ENCODE results near the gene LRIF1. TPM values are rescaled to one million over a fixed set of nuclear protein-coding genes. Genes with fewer than 3 reads are reported as not detected.

LRIF1 gene
- total and polyA plus RNA-seq, 10 of the 15 experiments (the other 5 are each of a cell fraction or from before 2014, with no cell fraction given) = 9.7 to 20.3 (median 15.8) TPM

GRCh38 chr1:110928191-110928590 lies 35.5 kb downstream of the LRIF1 start (continued):
- TF ChIP-seq ZBTB4 (CRISPR knock-in tag; IDR thresholded peaks at IDR 0.05) = no peak
- no peak for TF ChIP-seq RAD51 (IDR thresholded peaks at IDR 0.05)
- no peak for TF ChIP-seq EP300 (IDR thresholded peaks at IDR 0.05; ENCODE audit: borderline replicate concordance in 1 of 2, control insufficient read depth in 1 of 2, low read depth in 2 of 2, low read length in 2 of 2)
- TF ChIP-seq CEBPZ (IDR thresholded peaks at IDR 0.05; ENCODE audit: low read depth, low read length) = no peak
- no peak for TF ChIP-seq CHD1 (IDR thresholded peaks at IDR 0.05; ENCODE audit: low read depth, low read length)

Data from GM12878 (cell line).